Heart left ventricle (tissue), 16 donors: ENCODE data around the gene TGM2. TPM values are rescaled to one million over a fixed set of nuclear protein-coding genes. Genes with fewer than 3 reads are reported as not detected.

Source experiments
- ATAC-seq, 4 donors: fragments of 200-7000 bp; cut with Tn5 transposase; one replicate each; pipeline ENCODE4 v1.9.1; 2020 to 2022; ENCODE audit warnings: moderate library complexity in 4 of 4, mild to moderate bottlenecking in 3 of 4, moderate number of reproducible peaks in 1 of 4
- DNase-seq, 5 donors: peaks; one replicate each; pipeline ENCODE4 v3.0.0-alpha.2; 2020
- H3K27ac ChIP-seq, 12 donors: fragments of 200-600 bp; sonication (generic) in 4 of 12; one replicate each; pipeline versions ENCODE4 v1.5.0 to v1.8.0; 2016 to 2022; ENCODE audit warnings: mild to moderate bottlenecking in 2 of 12
- H3K27me3 ChIP-seq, 9 donors: fragments of 200-600 bp; sonication (generic) in 2 of 9; one replicate each; pipeline versions ENCODE4 v1.5.1 to v1.8.0; 2016 to 2022; ENCODE audit warnings: mild to moderate bottlenecking in 3 of 9
- H3K36me3 ChIP-seq, 9 donors: fragments of 200-600 bp; sonication (generic) in 2 of 9; one replicate each; pipeline versions ENCODE4 v1.5.0 to v1.8.0; 2018 to 2022; ENCODE audit warnings: mild to moderate bottlenecking in 2 of 9
- H3K4me1 ChIP-seq, 12 donors: fragments of 200-600 bp; sonication (generic) in 4 of 12; one replicate each; pipeline versions ENCODE4 v1.5.0 to v1.8.0; 2016 to 2022; ENCODE audit warnings: mild to moderate bottlenecking in 3 of 12
- H3K4me3 ChIP-seq, 12 donors: fragments of 200-600 bp; sonication (generic) in 4 of 12; one replicate each; pipeline versions ENCODE4 v1.5.0 to v1.8.0; 2017 to 2022; ENCODE audit warnings: mild to moderate bottlenecking in 9 of 12, moderate library complexity in 4 of 12
- H3K9me3 ChIP-seq, 12 donors: fragments of 200-600 bp; sonication (generic) in 4 of 12; one replicate each; pipeline versions ENCODE4 v1.5.0 to v1.8.0; 2016 to 2022; ENCODE audit warnings: mild to moderate bottlenecking in 1 of 12
- POLR2A ChIP-seq, 2 donors: fragments of 450-650 bp; IDR thresholded peaks; one replicate each; pipeline ENCODE4 v1.6.1; 2017; ENCODE audit warnings: antibody characterized with exemption in 2 of 2, mild to moderate bottlenecking in 2 of 2, moderate library complexity in 2 of 2
- WGBS, 4 donors: extraction: QIAGEN DNeasy Blood & Tissue Kit in 2 of 4; methylation state at CpG; one replicate each; pipeline versions ENCODE4 v1.1.5 to v1.1.7; 2013 to 2018; 5-methylcytosine and 5-hydroxymethylcytosine counted together
- intact Hi-C, 10 donors: fragments of 100-400 bp; cut with DNase I; formaldehyde crosslinking; loops; one replicate each; pipeline versions ENCODE4 v1.11.1 to v1.14.2; 2022
- polyA plus RNA-seq, 2 donors: library from polyadenylated mRNA; stranded (reverse); fragments of 200-250 nt; gene quantifications; one replicate each; pipeline ENCODE4 v1.2.3, GENCODE V29; 2013
- total RNA-seq, 9 donors: library from RNA; depleted of rRNA in 2 of 9; stranded (reverse); fragments of >200 nt in 2 of 9; fragmentation: NEBNext Ultra II Directional in 3 of 9; extraction: Animal tissue kit (Norgen Biotek cat#: 25700) in 3 of 9; gene quantifications; one replicate each; pipeline versions ENCODE4 v1.1.0 to v1.2.4, GENCODE V29; 2016 to 2023
- TF ChIP-seq, protein P1 (sequence below), 12 donors: fragments of 200-600 bp; sonication (generic) in 4 of 12; IDR thresholded peaks; one replicate each; pipeline versions ENCODE4 v1.5.0 to v1.8.0; 2018 to 2022; ENCODE audit warnings: antibody characterized with exemption in 12 of 12, mild to moderate bottlenecking in 5 of 12
- donor health status: ischemic (EF 13 %, LVEDD 7.1; RV severe dilation, severe dysfunction).
- donor health status: healthy with polysubstance abuse.
- donor health status: DM: no; HTN: yes; CAD: no.
- donor health status: DM: no; HTN: no; CAD: no.
- donor health status: ischemic (EF 25% LVEDD 6.9; RV normal size, moderate dysfunction).
- donor health status: ischemic (EF 25% LVEDD 5.7; RV mildly dilated, moderate dysfunction).
- donor health status: healthy.
- donor health status: DM: yes; HTN: yes; CAD: no.
- donor health status: ischemic (EF 35%, LVEDD 5.7; RV mildly dilated, moderate dysfunction).
- donor health status: nonischemic (EF 11% LVEDD 7.7; RV severe dilation, severe dysfunction).
- donor health status: DM: yes; HTN: yes; CAD: no.
- donor health status: PGD.
- donor health status: ischemic (EF 29% LVEDD 5.4; RV normal size, mild dysfunction).
- donor health status: nonischemic (EF 23%, LVEDD 6.1; RV moderate dilation, normal function).

Gene TGM2
- total and polyA plus RNA-seq, 11 donors, result 211 to 1,146 (median 567) TPM

- no peak for ATAC-seq
- H3K4me1 ChIP-seq, result peaks cover 0 to 81% (median 41%) of the 10 kb centered on the region in 12 donors
- peaks cover 0 to 3% (median 0%) of the 10 kb centered on the region in 9 donors for H3K36me3 ChIP-seq
- H3K9me3 ChIP-seq, result no peaks in the 10 kb centered on the region
- 76 to 82% (median 78%) methylated on average over 11 of the region's 11 CpGs for WGBS, 4 donors
- H3K4me3 ChIP-seq, result no peak overlapping the region
- DNase-seq, result no peak
- H3K27ac ChIP-seq, result peak overlapping the region in 4 of 12 donors; percentile 2 to 89 (median 36)
- H3K27me3 ChIP-seq, result no peaks in the 10 kb centered on the region
- TF ChIP-seq, protein P1, sequence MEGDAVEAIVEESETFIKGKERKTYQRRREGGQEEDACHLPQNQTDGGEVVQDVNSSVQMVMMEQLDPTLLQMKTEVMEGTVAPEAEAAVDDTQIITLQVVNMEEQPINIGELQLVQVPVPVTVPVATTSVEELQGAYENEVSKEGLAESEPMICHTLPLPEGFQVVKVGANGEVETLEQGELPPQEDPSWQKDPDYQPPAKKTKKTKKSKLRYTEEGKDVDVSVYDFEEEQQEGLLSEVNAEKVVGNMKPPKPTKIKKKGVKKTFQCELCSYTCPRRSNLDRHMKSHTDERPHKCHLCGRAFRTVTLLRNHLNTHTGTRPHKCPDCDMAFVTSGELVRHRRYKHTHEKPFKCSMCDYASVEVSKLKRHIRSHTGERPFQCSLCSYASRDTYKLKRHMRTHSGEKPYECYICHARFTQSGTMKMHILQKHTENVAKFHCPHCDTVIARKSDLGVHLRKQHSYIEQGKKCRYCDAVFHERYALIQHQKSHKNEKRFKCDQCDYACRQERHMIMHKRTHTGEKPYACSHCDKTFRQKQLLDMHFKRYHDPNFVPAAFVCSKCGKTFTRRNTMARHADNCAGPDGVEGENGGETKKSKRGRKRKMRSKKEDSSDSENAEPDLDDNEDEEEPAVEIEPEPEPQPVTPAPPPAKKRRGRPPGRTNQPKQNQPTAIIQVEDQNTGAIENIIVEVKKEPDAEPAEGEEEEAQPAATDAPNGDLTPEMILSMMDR (IDR thresholded peaks at IDR 0.05), result no peak
- TF ChIP-seq POLR2A (IDR thresholded peaks at IDR 0.05), result no peak
- intact Hi-C loops, result loop anchor here in 7 of 10 donors (2.0 to 10.0 kb wide), 8 partner anchors 51 to 110 kb away; no protein-coding TSS in a partner anchor
These were observed 1.7 kb upstream of the TGM2 start for GRCh38 chr20:38166703-38167233.

DNA sequence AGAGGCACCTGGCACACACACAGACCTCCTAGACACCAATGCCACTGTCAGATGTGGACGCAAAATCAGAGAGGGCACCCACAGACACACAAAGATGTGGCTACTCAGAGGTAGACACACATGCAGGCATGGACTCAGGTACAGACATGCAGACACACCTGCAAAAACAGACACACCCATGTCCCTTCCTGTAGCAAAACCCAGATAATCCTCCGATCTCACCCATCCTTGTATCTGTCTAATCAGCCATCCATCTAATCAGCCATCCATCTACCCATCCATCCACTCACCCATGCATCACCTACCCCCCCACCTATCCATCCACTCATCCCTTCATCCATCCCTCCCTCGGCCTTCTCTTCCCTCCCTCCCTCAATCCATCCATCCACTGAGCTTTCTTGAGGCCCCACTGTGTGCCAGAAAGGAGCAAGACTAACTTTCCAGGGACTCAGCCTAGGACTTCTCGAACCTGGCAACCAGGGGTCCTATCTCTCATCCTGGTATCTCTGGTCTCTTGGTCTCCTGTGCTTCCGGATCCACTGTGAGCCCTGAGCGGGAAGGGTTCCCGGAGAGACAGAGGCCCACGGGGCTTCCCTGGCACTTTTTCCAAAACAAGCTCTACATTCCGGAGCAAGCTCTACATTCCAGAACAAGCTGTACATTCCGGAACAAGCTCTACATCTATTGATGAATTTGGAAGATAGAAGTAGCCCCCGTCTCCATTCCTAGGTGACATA lies 1.1 kb upstream of the TGM2 start:
- no peak for DNase-seq
- peak overlapping the region in 2 of 12 donors; percentile 2 to 17 for H3K27ac ChIP-seq
- ATAC-seq, result no peak
- peaks cover 0 to 10% (median 0%) of the 10 kb centered on the region in 9 donors for H3K36me3 ChIP-seq
- TF ChIP-seq, protein P1 (IDR thresholded peaks at IDR 0.05), result no peak
- TF ChIP-seq POLR2A (IDR thresholded peaks at IDR 0.05), result no peak
- H3K27me3 ChIP-seq, result no peaks in the 10 kb centered on the region
- H3K4me3 ChIP-seq, result no peak overlapping the region
- 73 to 82% (median 80%) methylated on average over 11 of the region's 11 CpGs for WGBS, 4 donors
- peaks cover 0 to 83% (median 43%) of the 10 kb centered on the region in 12 donors for H3K4me1 ChIP-seq
- intact Hi-C loops, result loop anchor here (1.0 to 10.0 kb wide), 13 partner anchors 51 to 109 kb away; no protein-coding TSS in a partner anchor
- H3K9me3 ChIP-seq, result no peaks in the 10 kb centered on the region

- TF ChIP-seq POLR2A (IDR thresholded peaks at IDR 0.05), result no peak
- TF ChIP-seq, protein P1 (IDR thresholded peaks at IDR 0.05), result no peak
- intact Hi-C loops, result loop anchor here (1.0 to 10.0 kb wide), 16 partner anchors 37 to 108 kb away; no protein-coding TSS in a partner anchor
- 19 to 41% (median 23%) methylated on average over 4 to 14 of the region's 14 CpGs for WGBS, 4 donors
- Histone ChIP-seq H3K9me3 (no peaks in the 10 kb centered on the region), H3K36me3 (peaks cover 0 to 25% (median 15%) of the 10 kb centered on the region in 9 donors), H3K27me3 (no peaks in the 10 kb centered on the region), H3K4me1 (peaks cover 0 to 85% (median 57%) of the 10 kb centered on the region in 12 donors), H3K27ac (peak overlapping the region; percentile 76 to 96 (median 86)), H3K4me3 (peak overlapping the region; percentile 49 to 81 (median 70))
- DNase-seq (peak in 1 of 5 donors; percentile 56), ATAC-seq (peak; percentile 9 to 25 (median 13))
These were observed 414 bp downstream of the TGM2 start for GRCh38 chr20:38164624-38165088.

- H3K4me3 ChIP-seq, result peak overlapping the region; percentile 49 to 81 (median 70)
- 35 to 53% (median 49%) methylated on average over 5 of the region's 5 CpGs for WGBS, 4 donors
- TF ChIP-seq POLR2A (IDR thresholded peaks at IDR 0.05), result no peak
- TF ChIP-seq, protein P1 (IDR thresholded peaks at IDR 0.05), result no peak
- peak overlapping the region; percentile 76 to 96 (median 86) for H3K27ac ChIP-seq
- DNase-seq, result peak in 1 of 5 donors; percentile 32
- intact Hi-C loops, result loop anchor here in 7 of 10 donors (2.0 to 10.0 kb wide), 8 partner anchors 37 to 107 kb away; no protein-coding TSS in a partner anchor
- H3K36me3 ChIP-seq, result peaks cover 0 to 28% (median 18%) of the 10 kb centered on the region in 9 donors
- H3K4me1 ChIP-seq, result peaks cover 0 to 85% (median 62%) of the 10 kb centered on the region in 12 donors
- no peaks in the 10 kb centered on the region for H3K9me3 ChIP-seq
- no peak for ATAC-seq
- H3K27me3 ChIP-seq, result no peaks in the 10 kb centered on the region
These were observed 1.0 kb downstream of the TGM2 start for GRCh38 chr20:38164069-38164468.
